Aorta (tissue), 5 donors: ENCODE results near the gene OR52B6. TPM values are rescaled to one million over a fixed set of nuclear protein-coding genes. Genes with fewer than 3 reads are reported as not detected.
"Not testable (repeated sequence)": the region's sequence is repeated elsewhere in the genome, so short reads cannot be mapped to it uniquely, and the experiment has no call there.

ENCODE experiments used
- ATAC-seq: fragments of 200-7000 bp; cut with Tn5 transposase; one replicate; pipeline ENCODE4 v1.9.1; 2022; ENCODE audit warnings: moderate library complexity; ENCODE audit not compliant: low FRiP score
- DNase-seq, 2 donors: peaks; one replicate each; pipeline ENCODE4 v3.0.0-alpha.2; 2020
- H3K27ac ChIP-seq, 2 donors: one replicate each; pipeline ENCODE4 v1.5.1; 2013; ENCODE audit warnings: low read length in 2 of 2, mild to moderate bottlenecking in 2 of 2, moderate library complexity in 2 of 2, control low read depth in 1 of 2, inconsistent platforms in 1 of 2, low read depth in 1 of 2
- H3K27me3 ChIP-seq, 2 donors: one replicate each; pipeline ENCODE4 v1.6.1; 2013; ENCODE audit warnings: control low read depth in 1 of 2, low read length in 1 of 2, mild to moderate bottlenecking in 1 of 2, moderate library complexity in 1 of 2; ENCODE audit not compliant: insufficient read depth in 2 of 2, control insufficient read depth in 1 of 2
- H3K36me3 ChIP-seq, 2 donors: one replicate each; pipeline ENCODE4 v1.6.1; 2013; ENCODE audit warnings: control low read depth in 1 of 2, low read length in 1 of 2, mild to moderate bottlenecking in 1 of 2; ENCODE audit not compliant: insufficient read depth in 2 of 2, control insufficient read depth in 1 of 2
- H3K4me1 ChIP-seq, 2 donors: one replicate each; pipeline ENCODE4 v1.6.1; 2013; ENCODE audit warnings: low read length in 2 of 2, control low read depth in 1 of 2, mild to moderate bottlenecking in 1 of 2, moderate library complexity in 1 of 2; ENCODE audit not compliant: insufficient read depth in 2 of 2, control insufficient read depth in 1 of 2
- H3K4me3 ChIP-seq, 2 donors: one replicate each; pipeline ENCODE4 v1.5.1; 2013; ENCODE audit warnings: low read length in 2 of 2, control low read depth in 1 of 2, mild to moderate bottlenecking in 1 of 2
- H3K9me3 ChIP-seq: one replicate; pipeline ENCODE4 v1.6.1; 2013; ENCODE audit warnings: mild to moderate bottlenecking, low read length; ENCODE audit not compliant: control insufficient read depth
- WGBS, 2 donors: extraction: QIAGEN DNeasy Blood & Tissue Kit; methylation state at CpG; one replicate each; pipeline ENCODE4 v1.1.7; 2013; 5-methylcytosine and 5-hydroxymethylcytosine counted together
- intact Hi-C, 2 donors: fragments of 100-400 bp; cut with DNase I; formaldehyde crosslinking; loops; one replicate each; pipeline versions ENCODE4 v1.14.2 to v1.15.0; 2022
- polyA plus RNA-seq, 2 donors: library from polyadenylated mRNA; stranded (reverse); fragments of 200-250 nt; gene quantifications; one replicate each; pipeline ENCODE4 v1.2.3, GENCODE V29; 2013
- total RNA-seq, 2 donors: library from RNA; stranded (reverse); fragmentation: NEBNext Ultra II Directional; extraction: Animal tissue kit (Norgen Biotek cat#: 25700); gene quantifications; one replicate each; pipeline ENCODE4 v1.2.1, GENCODE V29; 2021
- donor health status: healthy with polysubstance abuse.
- donor health status: Bipolar disorder and iron deficiency.
- donor health status: DM: no; HTN: no; CAD: no.
- donor health status: DM: no; HTN: no; CAD: no.
- donor health status: DM: yes; HTN: yes; CAD: no.

The OR52B6 gene
- total and polyA plus RNA-seq, 4 donors = not detected

GRCh38 chr11:5553343-5553742, 27.3 kb upstream of the OR52B6 start:
- Histone ChIP-seq H3K4me3 (no peak overlapping the region), H3K9me3 (no peaks in the 10 kb centered on the region), H3K27me3 (peaks cover 0 to 1% of the 10 kb centered on the region in 2 donors), H3K4me1 (no peaks in the 10 kb centered on the region), H3K36me3 (no peaks in the 10 kb centered on the region), H3K27ac (no peak overlapping the region)
- DNase-seq (no peak), ATAC-seq (no peak)
- intact Hi-C loops = no loop called here

- peaks cover 0 to 1% of the 10 kb centered on the region in 2 donors for H3K27me3 ChIP-seq
- H3K27ac ChIP-seq = no peak overlapping the region
- H3K4me1 ChIP-seq = no peaks in the 10 kb centered on the region
- no peaks in the 10 kb centered on the region for H3K9me3 ChIP-seq
- H3K36me3 ChIP-seq = no peaks in the 10 kb centered on the region
- no peak overlapping the region for H3K4me3 ChIP-seq
- 61 to 68% methylated on average over 3 of the region's 3 CpGs for WGBS, 2 donors
- intact Hi-C loops = no loop called here
- DNase-seq (no peak), ATAC-seq (no peak)
These were observed 24.0 kb upstream of the OR52B6 start for GRCh38 chr11:5556596-5557188.

GRCh38 chr11:5557751-5558150, 22.9 kb upstream of the OR52B6 start:
- no peak for ATAC-seq
- Histone ChIP-seq H3K36me3 (no peaks in the 10 kb centered on the region), H3K4me3 (no peak overlapping the region), H3K27me3 (peaks cover 0 to 1% of the 10 kb centered on the region in 2 donors), H3K27ac (no peak overlapping the region), H3K4me1 (no peaks in the 10 kb centered on the region), H3K9me3 (no peaks in the 10 kb centered on the region)
- 57 to 58% methylated on average over 3 of the region's 3 CpGs for WGBS, 2 donors
- DNase-seq = no peak
- intact Hi-C loops = no loop called here

GRCh38 chr11:5564259-5565019, 16.2 kb upstream of the OR52B6 start:
- ATAC-seq = no peak

GRCh38 chr11:5574654-5575053, 6.0 kb upstream of the OR52B6 start:
- H3K36me3 ChIP-seq = no peaks in the 10 kb centered on the region
- DNase-seq (no peak), ATAC-seq (no peak)
- intact Hi-C loops = no loop called here
- no peak overlapping the region for H3K4me3 ChIP-seq
- 87 to 89% methylated on average over 2 of the region's 2 CpGs for WGBS, 2 donors
- no peaks in the 10 kb centered on the region for H3K27me3 ChIP-seq
- H3K27ac ChIP-seq = no peak overlapping the region
- no peaks in the 10 kb centered on the region for H3K9me3 ChIP-seq
- no peaks in the 10 kb centered on the region for H3K4me1 ChIP-seq

More at GRCh38 chr11:5564259-5565019, 16.2 kb upstream of the OR52B6 start:
- no peak for DNase-seq
- H3K4me1 ChIP-seq = no peaks in the 10 kb centered on the region
- 90 to 93% methylated on average over 1 of the region's 1 CpG for WGBS, 2 donors
- no peak overlapping the region for H3K27ac ChIP-seq
- intact Hi-C loops = no loop called here
- H3K27me3 ChIP-seq = no peaks in the 10 kb centered on the region
- no peaks in the 10 kb centered on the region for H3K36me3 ChIP-seq
- H3K9me3 ChIP-seq = no peaks in the 10 kb centered on the region
- no peak overlapping the region for H3K4me3 ChIP-seq

GRCh38 chr11:5575152-5575551, 5.5 kb upstream of the OR52B6 start:
- WGBS, 2 donors = 65 to 74% methylated on average over 4 of the region's 4 CpGs
- Histone ChIP-seq H3K9me3 (no peaks in the 10 kb centered on the region), H3K36me3 (no peaks in the 10 kb centered on the region), H3K27ac (no peak overlapping the region), H3K4me1 (no peaks in the 10 kb centered on the region), H3K27me3 (no peaks in the 10 kb centered on the region), H3K4me3 (no peak overlapping the region)
- ATAC-seq (no peak), DNase-seq (no peak)
- intact Hi-C loops = no loop called here

- no peak overlapping the region for H3K4me3 ChIP-seq
- ATAC-seq (no peak), DNase-seq (no peak)
- intact Hi-C loops = no loop called here
- H3K27ac ChIP-seq = no peak overlapping the region
- no peaks in the 10 kb centered on the region for H3K9me3 ChIP-seq
- no peaks in the 10 kb centered on the region for H3K36me3 ChIP-seq
- H3K27me3 ChIP-seq = no peaks in the 10 kb centered on the region
- H3K4me1 ChIP-seq = no peaks in the 10 kb centered on the region
These were observed 3.6 kb upstream of the OR52B6 start for GRCh38 chr11:5577101-5577500.

GRCh38 chr11:5581014-5581413, 337 bp downstream of the OR52B6 start:
- intact Hi-C loops = no loop called here
- no peaks in the 10 kb centered on the region for H3K9me3 ChIP-seq
- no peak overlapping the region for H3K4me3 ChIP-seq
- H3K27ac ChIP-seq = no peak overlapping the region
- DNase-seq = no peak
- 85 to 86% methylated on average over 4 of the region's 4 CpGs for WGBS, 2 donors
- H3K27me3 ChIP-seq = no peaks in the 10 kb centered on the region
- no peak for ATAC-seq
- H3K4me1 ChIP-seq = no peaks in the 10 kb centered on the region
- no peaks in the 10 kb centered on the region for H3K36me3 ChIP-seq

GRCh38 chr11:5584458-5584857, 3.8 kb downstream of the OR52B6 start:
- WGBS, 2 donors = 71 to 88% methylated on average over 5 of the region's 5 CpGs
- ATAC-seq, H3K27ac ChIP-seq, H3K27me3 ChIP-seq, H3K9me3 ChIP-seq, DNase-seq, intact Hi-C loops, H3K36me3 ChIP-seq, H3K4me1 ChIP-seq, H3K4me3 ChIP-seq: not testable (repeated sequence)
